Measurements from ENCODE around the gene ADM5. TPM values are rescaled to one million over a fixed set of nuclear protein-coding genes. Genes with fewer than 3 reads are reported as not detected.

ADM5 gene
- total and polyA plus RNA-seq, 2 donors (not counting 1 experiment from before 2014, with no cell fraction given): 0.06 to 0.33 TPM

GRCh38 chr19:49739933-49740332 is 50.5 kb downstream of the ADM5 start:
- H3K9me3 ChIP-seq (ENCODE audit: control insufficient read depth, insufficient read depth, low read depth, low read length): no peaks in the 10 kb centered on the region
- H3K79me2 ChIP-seq (ENCODE audit: control insufficient read depth, insufficient read depth, low read length): no peaks in the 10 kb centered on the region
- no peak for DNase-seq (ENCODE audit: low read depth in 2 of 2)
- H3K9ac ChIP-seq (ENCODE audit: insufficient read depth, low read length): no peak overlapping the region
- H3K4me1 ChIP-seq (ENCODE audit: control insufficient read depth, extremely low read depth, insufficient read depth, low read length): no peaks in the 10 kb centered on the region
- no peaks in the 10 kb centered on the region for H4K20me1 ChIP-seq (ENCODE audit: control insufficient read depth, extremely low read depth, insufficient read depth, low read length)
- no peak overlapping the region for H3K4me2 ChIP-seq (ENCODE audit: extremely low read depth, insufficient read depth, low read length)
- H3K27me3 ChIP-seq (ENCODE audit: control insufficient read depth, insufficient read depth, low read length): no peaks in the 10 kb centered on the region
- no peaks in the 10 kb centered on the region for H3K36me3 ChIP-seq (ENCODE audit: control insufficient read depth, insufficient read depth, low read length)
- no peak overlapping the region for H2AFZ ChIP-seq (ENCODE audit: low read length)
- no peak overlapping the region for H3K4me3 ChIP-seq (replicated peaks in 1 of 4; ENCODE audit: control extremely low read depth in 1 of 4, insufficient read depth in 1 of 4, low read depth in 3 of 4, low read length in 4 of 4)
- TF ChIP-seq EZH2 (IDR thresholded peaks at IDR 0.05; ENCODE audit: low read length, missing control alignments) (no peak), CTCF (conservative IDR thresholded peaks at IDR 0.05 in 1 of 2, IDR thresholded peaks at IDR 0.05 in 1 of 2; ENCODE audit: low read depth in 1 of 2, low read length in 2 of 2) (no peak)
- H3K27ac ChIP-seq (ENCODE audit: insufficient read depth, low read length): no peak overlapping the region

Other genes with a start within 250 kb of the ADM5 start
- gene SLC17A7, start 248.1 kb upstream of the ADM5 start, total RNA-seq: 0.33 TPM in 1 of 2 replicates, not detected in the other
- gene SLC17A7, start 248.1 kb upstream of the ADM5 start, polyA plus RNA-seq: 0.06 and 0.08 TPM in 2 replicates
- 94.5 and 110 TPM in 2 replicates for gene PIH1D1, start 237.8 kb upstream of the ADM5 start, total RNA-seq
- 42.5 and 53.8 TPM in 2 replicates for gene PIH1D1, start 237.8 kb upstream of the ADM5 start, polyA plus RNA-seq
- gene ALDH16A1, start 236.4 kb upstream of the ADM5 start, total RNA-seq: 13.9 and 24.9 TPM in 2 replicates
- gene ALDH16A1, start 236.4 kb upstream of the ADM5 start, polyA plus RNA-seq: 2.4 and 4.3 TPM in 2 replicates
- 3.3 and 4.5 TPM in 2 replicates for gene FLT3LG, start 215.4 kb upstream of the ADM5 start, total RNA-seq
- 4.3 and 4.4 TPM in 2 replicates for gene FLT3LG, start 215.4 kb upstream of the ADM5 start, polyA plus RNA-seq
- 3,385 and 5,250 TPM in 2 replicates for gene RPL13A, start 202.0 kb upstream of the ADM5 start, total RNA-seq
- 1,345 and 1,418 TPM in 2 replicates for gene RPL13A, start 202.0 kb upstream of the ADM5 start, polyA plus RNA-seq
- gene RPS11, start 193.2 kb upstream of the ADM5 start, total RNA-seq: 2,501 and 4,026 TPM in 2 replicates
- 3,448 and 3,634 TPM in 2 replicates for gene RPS11, start 193.2 kb upstream of the ADM5 start, polyA plus RNA-seq
- gene FCGRT, start 176.9 kb upstream of the ADM5 start, total RNA-seq: 59.0 and 90.1 TPM in 2 replicates
- gene FCGRT, start 176.9 kb upstream of the ADM5 start, polyA plus RNA-seq: 30.9 and 31.4 TPM in 2 replicates
- 87.8 and 162 TPM in 2 replicates for gene RCN3, start 161.6 kb upstream of the ADM5 start, total RNA-seq
- gene RCN3, start 161.6 kb upstream of the ADM5 start, polyA plus RNA-seq: 18.8 and 19.8 TPM in 2 replicates
- 67.9 and 72.9 TPM in 2 replicates for gene NOSIP, start 109.0 kb upstream of the ADM5 start, total RNA-seq
- 41.2 and 53.5 TPM in 2 replicates for gene NOSIP, start 109.0 kb upstream of the ADM5 start, polyA plus RNA-seq
- gene PRRG2, start 108.3 kb upstream of the ADM5 start, total RNA-seq: 0.17 and 0.51 TPM in 2 replicates
- 0.11 TPM in 1 of 2 replicates, not detected in the other for gene PRRG2, start 108.3 kb upstream of the ADM5 start, polyA plus RNA-seq
- 1.0 and 2.1 TPM in 2 replicates for gene PRR12, start 98.4 kb upstream of the ADM5 start, total RNA-seq
- 0.40 and 0.69 TPM in 2 replicates for gene PRR12, start 98.4 kb upstream of the ADM5 start, polyA plus RNA-seq
- 34.2 and 60.1 TPM in 2 replicates for gene RRAS, start 49.5 kb upstream of the ADM5 start, total RNA-seq
- gene RRAS, start 49.5 kb upstream of the ADM5 start, polyA plus RNA-seq: 92.6 and 129 TPM in 2 replicates
- gene SCAF1, start 47.4 kb upstream of the ADM5 start, total RNA-seq: 7.4 and 11.9 TPM in 2 replicates
- 8.7 and 15.5 TPM in 2 replicates for gene SCAF1, start 47.4 kb upstream of the ADM5 start, polyA plus RNA-seq
- gene IRF3, start 23.7 kb upstream of the ADM5 start, total RNA-seq: 55.2 and 61.1 TPM in 2 replicates
- gene IRF3, start 23.7 kb upstream of the ADM5 start, polyA plus RNA-seq: 22.0 TPM in 2 replicates
- gene BCL2L12, start 23.7 kb upstream of the ADM5 start, total RNA-seq: 2.6 and 4.8 TPM in 2 replicates
- 5.0 and 9.8 TPM in 2 replicates for gene BCL2L12, start 23.7 kb upstream of the ADM5 start, polyA plus RNA-seq
- 261 and 298 TPM in 2 replicates for gene PRMT1, start 12.3 kb upstream of the ADM5 start, total RNA-seq
- gene PRMT1, start 12.3 kb upstream of the ADM5 start, polyA plus RNA-seq: 184 and 288 TPM in 2 replicates
- 18.0 and 31.2 TPM in 2 replicates for gene CPT1C, start 1.5 kb downstream of the ADM5 start, total RNA-seq
- 20.0 and 24.0 TPM in 2 replicates for gene CPT1C, start 1.5 kb downstream of the ADM5 start, polyA plus RNA-seq
- gene TSKS, start 73.7 kb downstream of the ADM5 start, total RNA-seq: 0.26 TPM in 1 of 2 replicates, not detected in the other
- gene TSKS, start 73.7 kb downstream of the ADM5 start, polyA plus RNA-seq: 0.07 TPM in 1 of 2 replicates, not detected in the other
- 53.4 and 95.0 TPM in 2 replicates for gene AP2A1, start 77.4 kb downstream of the ADM5 start, total RNA-seq
- 64.2 and 75.9 TPM in 2 replicates for gene AP2A1, start 77.4 kb downstream of the ADM5 start, polyA plus RNA-seq
- 32.9 and 34.3 TPM in 2 replicates for gene FUZ, start 123.7 kb downstream of the ADM5 start, total RNA-seq
- gene FUZ, start 123.7 kb downstream of the ADM5 start, polyA plus RNA-seq: 8.4 and 11.4 TPM in 2 replicates
- 10.0 and 11.2 TPM in 2 replicates for gene MED25, start 128.7 kb downstream of the ADM5 start, total RNA-seq
- 20.2 and 28.6 TPM in 2 replicates for gene MED25, start 128.7 kb downstream of the ADM5 start, polyA plus RNA-seq
- gene PTOV1, start 161.6 kb downstream of the ADM5 start, total RNA-seq: 35.2 and 56.0 TPM in 2 replicates
- 41.1 and 48.0 TPM in 2 replicates for gene PTOV1, start 161.6 kb downstream of the ADM5 start, polyA plus RNA-seq
- gene PNKP, start 178.0 kb downstream of the ADM5 start, total RNA-seq: 21.1 and 32.9 TPM in 2 replicates
- 11.0 and 17.0 TPM in 2 replicates for gene PNKP, start 178.0 kb downstream of the ADM5 start, polyA plus RNA-seq
- gene AKT1S1, start 187.8 kb downstream of the ADM5 start, total RNA-seq: 9.2 and 12.2 TPM in 2 replicates
- 37.4 and 51.3 TPM in 2 replicates for gene AKT1S1, start 187.8 kb downstream of the ADM5 start, polyA plus RNA-seq
- gene TBC1D17, start 188.1 kb downstream of the ADM5 start, total RNA-seq: 10.0 and 19.5 TPM in 2 replicates
- gene TBC1D17, start 188.1 kb downstream of the ADM5 start, polyA plus RNA-seq: 32.5 and 34.2 TPM in 2 replicates
- gene IL4I1, start 207.3 kb downstream of the ADM5 start, total RNA-seq: 1.2 and 1.5 TPM in 2 replicates
- gene IL4I1, start 207.3 kb downstream of the ADM5 start, polyA plus RNA-seq: 0.09 and 0.21 TPM in 2 replicates
- 7.9 and 8.5 TPM in 2 replicates for gene ATF5, start 239.6 kb downstream of the ADM5 start, total RNA-seq
- 7.4 and 21.0 TPM in 2 replicates for gene ATF5, start 239.6 kb downstream of the ADM5 start, polyA plus RNA-seq
- 14.9 and 20.8 TPM in 2 replicates for gene NUP62, start 239.9 kb downstream of the ADM5 start, total RNA-seq
- 8.9 and 17.0 TPM in 2 replicates for gene NUP62, start 239.9 kb downstream of the ADM5 start, polyA plus RNA-seq

All from fibroblast of lung (primary cell).